Left ventricle myocardium inferior (tissue), 1 donor: ENCODE data around the gene LSP1. TPM values are rescaled to one million over a fixed set of nuclear protein-coding genes. Genes with fewer than 3 reads are reported as not detected.

ENCODE experiments used
- DNase-seq: peaks from one replicate; pipeline ENCODE4 v3.0.0-alpha.2; 2020
- H3K27ac ChIP-seq: fragments of 200-600 bp; replicated peaks from 2 replicates; pipeline ENCODE4 v1.8.0; 2021
- H3K27me3 ChIP-seq: fragments of 200-600 bp; 2 replicates; pipeline ENCODE4 v1.8.0; 2021; ENCODE audit warnings: low read depth
- H3K36me3 ChIP-seq: fragments of 200-600 bp; 2 replicates; pipeline ENCODE4 v1.8.0; 2021
- H3K4me1 ChIP-seq: fragments of 200-600 bp; 2 replicates; pipeline ENCODE4 v1.8.0; 2021
- H3K4me3 ChIP-seq: fragments of 200-600 bp; 2 replicates; pipeline ENCODE4 v1.8.0; 2021; ENCODE audit warnings: mild to moderate bottlenecking, moderate library complexity
- H3K9me3 ChIP-seq: fragments of 200-600 bp; replicated peaks from 2 replicates; pipeline ENCODE4 v1.8.0; 2021
- CTCF ChIP-seq: fragments of 200-600 bp; IDR thresholded peaks from 2 replicates; pipeline ENCODE4 v1.8.0; 2021; ENCODE audit warnings: antibody characterized with exemption, mild to moderate bottlenecking, borderline replicate concordance
- intact Hi-C: fragments of 100-400 bp; cut with micrococcal nuclease; formaldehyde crosslinking; loops from one replicate; pipeline ENCODE4 v1.11.0; 2022
- total RNA-seq: library from RNA; stranded (reverse); fragmentation: NEBNext Ultra II Directional; extraction: Animal tissue kit (Norgen Biotek cat#: 25700); gene quantifications from one replicate; pipeline ENCODE4 v1.2.1, GENCODE V29; 2021
- donor health status: DM: no; HTN: yes; CAD: no; lungs with severe emphysema.

Gene LSP1
- total RNA-seq, 1 donor from 2014 or later = 19.7 TPM

- H3K4me3 ChIP-seq = no peak overlapping the region
- TF ChIP-seq CTCF = no peak
- peaks cover 25% of the 10 kb centered on the region for H3K4me1 ChIP-seq
- no peak overlapping the region for H3K27ac ChIP-seq
- no peak for DNase-seq
- H3K36me3 ChIP-seq = no peaks in the 10 kb centered on the region
- no peaks in the 10 kb centered on the region for H3K9me3 ChIP-seq
- H3K27me3 ChIP-seq = no peaks in the 10 kb centered on the region
- intact Hi-C loops = no loop called here
These were observed 4.0 kb upstream of the LSP1 start for GRCh38 chr11:1848640-1849430.

GRCh38 chr11:1851468-1852180, 1.3 kb upstream of the LSP1 start:
- no peaks in the 10 kb centered on the region for H3K27me3 ChIP-seq
- intact Hi-C loops = no loop called here
- no peaks in the 10 kb centered on the region for H3K9me3 ChIP-seq
- DNase-seq = no peak
- no peaks in the 10 kb centered on the region for H3K36me3 ChIP-seq
- peaks cover 12% of the 10 kb centered on the region for H3K4me1 ChIP-seq
- no peak overlapping the region for H3K27ac ChIP-seq
- H3K4me3 ChIP-seq = no peak overlapping the region
- TF ChIP-seq CTCF = no peak

GRCh38 chr11:1852271-1852876, 510 bp upstream of the LSP1 start:
- Histone ChIP-seq H3K4me3 (no peak overlapping the region), H3K36me3 (no peaks in the 10 kb centered on the region), H3K9me3 (no peaks in the 10 kb centered on the region), H3K27me3 (no peaks in the 10 kb centered on the region), H3K4me1 (peaks cover 12% of the 10 kb centered on the region), H3K27ac (no peak overlapping the region)
- no peak for TF ChIP-seq CTCF
- intact Hi-C loops = no loop called here
- no peak for DNase-seq

GRCh38 chr11:1853376-1854131, 670 bp downstream of the LSP1 start:
- H3K4me3 ChIP-seq = peak overlapping the region; percentile 14
- H3K27me3 ChIP-seq = no peaks in the 10 kb centered on the region
- TF ChIP-seq CTCF = no peak
- intact Hi-C loops = no loop called here
- H3K36me3 ChIP-seq = no peaks in the 10 kb centered on the region
- no peaks in the 10 kb centered on the region for H3K9me3 ChIP-seq
- peaks cover 12% of the 10 kb centered on the region for H3K4me1 ChIP-seq
- no peak overlapping the region for H3K27ac ChIP-seq
- DNase-seq = no peak
